Lung (tissue), 12 donors: Measurements from ENCODE around the gene LELP1. TPM values are rescaled to one million over a fixed set of nuclear protein-coding genes. Genes with fewer than 3 reads are reported as not detected.

ENCODE experiments used
- ATAC-seq: fragments of 200-7000 bp; cut with Tn5 transposase; one replicate; pipeline ENCODE4 v1.9.1; 2020; ENCODE audit warnings: moderate number of reproducible peaks; ENCODE audit not compliant: insufficient read depth, low FRiP score
- DNase-seq, 3 donors: peaks; one replicate each; pipeline ENCODE4 v3.0.0-alpha.2; 2013 to 2017
- H3K27ac ChIP-seq, 2 donors: one replicate each; pipeline ENCODE4 v1.5.1; 2013; ENCODE audit warnings: mild to moderate bottlenecking in 2 of 2, moderate library complexity in 2 of 2, control low read depth in 1 of 2, inconsistent platforms in 1 of 2, low read depth in 1 of 2, low read length in 1 of 2
- H3K27me3 ChIP-seq, 3 donors: one replicate each; pipeline ENCODE4 v1.5.1; 2013; ENCODE audit warnings: low read length in 2 of 3; ENCODE audit not compliant: control insufficient read depth in 3 of 3, insufficient read depth in 3 of 3
- H3K36me3 ChIP-seq, 4 donors: one replicate each; pipeline ENCODE4 v1.5.1; 2013; ENCODE audit warnings: low read length in 4 of 4, mild to moderate bottlenecking in 1 of 4, moderate library complexity in 1 of 4; ENCODE audit not compliant: control insufficient read depth in 4 of 4, insufficient read depth in 4 of 4
- H3K4me1 ChIP-seq, 5 donors: one replicate each; pipeline ENCODE4 v1.5.1; 2013; ENCODE audit warnings: low read length in 5 of 5, mild to moderate bottlenecking in 2 of 5, moderate library complexity in 1 of 5; ENCODE audit not compliant: control insufficient read depth in 5 of 5, insufficient read depth in 5 of 5
- H3K4me3 ChIP-seq: one replicate; pipeline ENCODE4 v1.5.1; 2013; ENCODE audit warnings: mild to moderate bottlenecking, control low read depth, moderate library complexity
- H3K9ac ChIP-seq, 2 donors: one replicate each; pipeline ENCODE4 v1.5.1; 2013; ENCODE audit warnings: low read length in 2 of 2, control low read depth in 1 of 2; ENCODE audit not compliant: insufficient read depth in 1 of 2
- H3K9me3 ChIP-seq, 4 donors: one replicate each; pipeline ENCODE4 v1.5.1; 2013; ENCODE audit warnings: low read length in 3 of 4, mild to moderate bottlenecking in 1 of 4, moderate library complexity in 1 of 4; ENCODE audit not compliant: control insufficient read depth in 4 of 4, insufficient read depth in 3 of 4
- WGBS, 2 donors: extraction: QIAGEN DNeasy Blood & Tissue Kit; methylation state at CpG; one replicate each; pipeline ENCODE4 v1.1.7; 2013; 5-methylcytosine and 5-hydroxymethylcytosine counted together
- polyA plus RNA-seq, 2 donors: library from polyadenylated mRNA; stranded (reverse); fragments of 200-250 nt; gene quantifications; one replicate each; pipeline ENCODE4 v1.2.1, GENCODE V29; 2013
- total RNA-seq, 2 donors: library from RNA; depleted of rRNA in 1 of 2; stranded (reverse); fragments of >200 nt in 1 of 2; gene quantifications; one replicate each; pipeline ENCODE4 v1.2.1, GENCODE V29; 2014 to 2021
- TF ChIP-seq, protein P1 (sequence below): IDR thresholded peaks from 2 replicates; pipeline ENCODE4 v1.5.1; 2012; ENCODE audit warnings: mild to moderate bottlenecking; ENCODE audit errors: control extremely low read depth, extremely low read depth
- donor health status: control.
- donor health status: control.
- donor health status: Bipolar disorder and iron deficiency.
- donor health status: healthy.
- donor health status: DM: yes; HTN: yes; CAD: no.

Gene LELP1
- total and polyA plus RNA-seq, 4 donors = not detected

- Histone ChIP-seq H3K9me3 (no peaks in the 10 kb centered on the region), H3K4me3 (no peak overlapping the region), H3K27me3 (peaks cover 0 to 5% (median 0%) of the 10 kb centered on the region in 3 donors), H3K4me1 (no peaks in the 10 kb centered on the region), H3K9ac (no peak overlapping the region), H3K36me3 (no peaks in the 10 kb centered on the region), H3K27ac (no peak overlapping the region)
- no peak for ATAC-seq
- no peak for DNase-seq
- TF ChIP-seq, protein P1, sequence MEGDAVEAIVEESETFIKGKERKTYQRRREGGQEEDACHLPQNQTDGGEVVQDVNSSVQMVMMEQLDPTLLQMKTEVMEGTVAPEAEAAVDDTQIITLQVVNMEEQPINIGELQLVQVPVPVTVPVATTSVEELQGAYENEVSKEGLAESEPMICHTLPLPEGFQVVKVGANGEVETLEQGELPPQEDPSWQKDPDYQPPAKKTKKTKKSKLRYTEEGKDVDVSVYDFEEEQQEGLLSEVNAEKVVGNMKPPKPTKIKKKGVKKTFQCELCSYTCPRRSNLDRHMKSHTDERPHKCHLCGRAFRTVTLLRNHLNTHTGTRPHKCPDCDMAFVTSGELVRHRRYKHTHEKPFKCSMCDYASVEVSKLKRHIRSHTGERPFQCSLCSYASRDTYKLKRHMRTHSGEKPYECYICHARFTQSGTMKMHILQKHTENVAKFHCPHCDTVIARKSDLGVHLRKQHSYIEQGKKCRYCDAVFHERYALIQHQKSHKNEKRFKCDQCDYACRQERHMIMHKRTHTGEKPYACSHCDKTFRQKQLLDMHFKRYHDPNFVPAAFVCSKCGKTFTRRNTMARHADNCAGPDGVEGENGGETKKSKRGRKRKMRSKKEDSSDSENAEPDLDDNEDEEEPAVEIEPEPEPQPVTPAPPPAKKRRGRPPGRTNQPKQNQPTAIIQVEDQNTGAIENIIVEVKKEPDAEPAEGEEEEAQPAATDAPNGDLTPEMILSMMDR = no peak
- 88 to 92% methylated on average over 9 of the region's 9 CpGs for WGBS, 2 donors
Observed at GRCh38 chr1:153206631-153207030, 3.4 kb downstream of the LELP1 start.

DNA sequence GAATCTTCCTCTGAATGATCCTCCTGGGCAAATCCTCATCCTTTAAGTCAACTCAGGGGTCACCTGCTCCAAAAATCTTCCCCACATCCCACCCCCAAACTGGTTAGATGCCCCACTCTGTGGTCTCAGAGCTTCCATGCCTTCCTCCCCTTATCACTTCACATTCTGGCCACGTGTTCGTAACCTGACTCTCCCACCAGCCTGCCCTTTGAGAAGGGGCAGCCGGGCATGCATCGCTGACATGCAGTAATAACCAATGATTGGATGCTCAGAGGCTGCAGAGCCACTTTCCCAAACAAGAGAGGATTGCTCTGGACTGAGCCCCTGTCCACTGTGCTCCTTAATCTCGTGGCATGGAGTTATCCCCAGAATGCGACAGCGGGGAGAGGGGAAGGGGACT is 7.0 kb downstream of the LELP1 start:
- peaks cover 0 to 2% (median 0%) of the 10 kb centered on the region in 4 donors for H3K9me3 ChIP-seq
- no peak for DNase-seq
- no peak overlapping the region for H3K27ac ChIP-seq
- no peak overlapping the region for H3K9ac ChIP-seq
- ATAC-seq = no peak
- no peaks in the 10 kb centered on the region for H3K4me1 ChIP-seq
- 50 to 62% methylated on average over 7 of the region's 7 CpGs for WGBS, 2 donors
- TF ChIP-seq, protein P1 = no peak
- no peaks in the 10 kb centered on the region for H3K36me3 ChIP-seq
- no peak overlapping the region for H3K4me3 ChIP-seq
- peaks cover 0 to 3% (median 0%) of the 10 kb centered on the region in 3 donors for H3K27me3 ChIP-seq

DNA sequence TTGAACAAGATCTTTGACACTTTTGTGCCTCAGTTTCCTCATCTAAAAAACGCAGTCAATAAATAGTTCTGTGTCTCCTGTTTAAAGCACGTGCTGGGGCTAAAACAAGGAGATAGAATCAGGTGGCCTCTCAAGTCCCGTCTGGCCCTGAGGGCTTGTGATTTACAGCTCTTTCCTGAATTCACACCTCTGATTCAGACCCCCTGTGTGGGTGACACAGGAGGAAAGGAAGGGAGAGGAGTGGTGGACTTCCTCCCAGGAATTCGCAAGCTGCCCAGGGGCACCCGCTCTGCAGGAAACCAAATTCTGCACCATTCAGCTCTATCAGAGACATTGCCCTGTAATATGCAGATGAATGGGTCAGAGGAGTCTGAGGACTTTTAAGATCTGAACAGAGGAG is 9.0 kb downstream of the LELP1 start:
- TF ChIP-seq, protein P1 = no peak
- Histone ChIP-seq H3K4me3 (no peak overlapping the region), H3K27ac (no peak overlapping the region), H3K9ac (no peak overlapping the region), H3K4me1 (no peaks in the 10 kb centered on the region), H3K9me3 (peaks cover 0 to 2% (median 0%) of the 10 kb centered on the region in 4 donors), H3K27me3 (peaks cover 0 to 2% (median 0%) of the 10 kb centered on the region in 3 donors), H3K36me3 (no peaks in the 10 kb centered on the region)
- no peak for ATAC-seq
- 28 to 43% methylated on average over 5 of the region's 5 CpGs for WGBS, 2 donors
- no peak for DNase-seq

GRCh38 chr1:153213519-153213918 is 10.3 kb downstream of the LELP1 start:
- DNase-seq (no peak), ATAC-seq (no peak)
- Histone ChIP-seq H3K4me3 (no peak overlapping the region), H3K36me3 (no peaks in the 10 kb centered on the region), H3K27me3 (peaks cover 0 to 2% (median 0%) of the 10 kb centered on the region in 3 donors), H3K27ac (no peak overlapping the region), H3K4me1 (no peaks in the 10 kb centered on the region), H3K9ac (no peak overlapping the region), H3K9me3 (peaks cover 0 to 4% (median 0%) of the 10 kb centered on the region in 4 donors)
- TF ChIP-seq, protein P1 = no peak
- 92 to 96% methylated on average over 4 of the region's 4 CpGs for WGBS, 2 donors
